Mammary epithelial cell (primary cell): ENCODE data around the gene HSD3B7.

ENCODE experiments used
- CTCF ChIP-seq, 2 donors: IDR thresholded peaks in 1 of 2; conservative IDR thresholded peaks in 1 of 2; 2 replicates each; pipeline ENCODE4 v1.5.1; 2011 to 2012; ENCODE audit warnings: inconsistent platforms in 2 of 2, low read length in 2 of 2, mild to moderate bottlenecking in 2 of 2, control low read depth in 1 of 2, low read depth in 1 of 2; ENCODE audit not compliant: insufficient read depth in 1 of 2; ENCODE audit errors: extremely low read depth in 1 of 2
- EZH2 ChIP-seq: IDR thresholded peaks from 2 replicates; pipeline ENCODE4 v1.6.1; 2012; ENCODE audit warnings: low read length, inconsistent platforms, borderline replicate concordance

GRCh38 chr16:31004658-31005057 is 19.7 kb downstream of the HSD3B7 start:
- TF ChIP-seq CTCF (conservative IDR thresholded peaks at IDR 0.05 in 1 of 2, IDR thresholded peaks at IDR 0.05 in 1 of 2; ENCODE audit: extremely low read depth in 1 of 2, insufficient read depth in 1 of 2, low read depth in 1 of 2, low read length in 2 of 2) (no peak), EZH2 (no peak)
